Nasal cavity respiratory epithelium epithelial cell of viscerocranial mucosa (primary cell): Measurements from ENCODE around the gene CISD1. TPM values are rescaled to one million over a fixed set of nuclear protein-coding genes. Genes with fewer than 3 reads are reported as not detected.

ENCODE experiments used
- total RNA-seq: library from RNA; depleted of rRNA; stranded (reverse); fragments of >200 nt; gene quantifications from 2 replicates; pipeline ENCODE4 v1.2.3, GENCODE V29; 2014

Gene CISD1
- 16.4 and 25.1 TPM in 2 replicates for total RNA-seq

DNA sequence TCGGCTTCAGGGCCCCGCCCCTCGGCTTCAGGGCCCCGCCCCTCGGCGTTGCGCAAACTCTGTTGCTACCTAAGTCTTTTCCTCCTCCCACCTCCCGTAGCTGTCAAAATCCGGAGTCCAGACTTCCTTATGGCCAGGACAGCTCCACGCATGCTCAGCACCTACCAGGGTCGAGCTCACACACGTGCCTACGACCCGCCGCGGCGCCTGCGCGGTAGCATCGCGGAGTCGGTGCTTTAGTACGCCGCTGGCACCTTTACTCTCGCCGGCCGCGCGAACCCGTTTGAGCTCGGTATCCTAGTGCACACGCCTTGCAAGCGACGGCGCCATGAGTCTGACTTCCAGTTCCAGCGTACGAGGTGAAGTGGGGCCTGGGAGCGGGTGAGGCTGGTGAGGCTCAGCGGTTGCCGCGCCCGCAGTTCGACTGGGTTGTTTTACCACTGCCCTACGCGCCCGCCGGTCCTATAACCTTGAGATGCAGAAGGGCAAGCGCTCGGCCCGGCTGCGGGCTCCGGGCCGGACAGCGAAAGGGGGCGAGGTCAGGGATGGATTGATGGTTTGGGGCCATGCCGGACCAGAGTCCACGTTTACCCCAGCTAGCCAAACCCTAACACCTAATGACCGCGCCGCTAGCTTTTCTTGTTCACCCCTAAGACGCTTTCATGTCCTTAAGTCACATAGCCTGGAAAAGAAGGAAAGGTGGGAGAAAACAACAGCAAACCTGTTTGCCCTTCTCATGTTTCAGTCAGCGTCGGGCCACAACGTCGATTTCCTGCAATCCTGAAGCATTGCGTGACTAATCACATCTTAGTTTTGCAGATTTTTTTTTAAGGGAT is at the start of gene CISD1:
Gene CISD1, plus strand, starts transcription at position 217 of the 836 bp plus-strand sequence. Its CDS starts 112 bp downstream, at position 329.

DNA sequence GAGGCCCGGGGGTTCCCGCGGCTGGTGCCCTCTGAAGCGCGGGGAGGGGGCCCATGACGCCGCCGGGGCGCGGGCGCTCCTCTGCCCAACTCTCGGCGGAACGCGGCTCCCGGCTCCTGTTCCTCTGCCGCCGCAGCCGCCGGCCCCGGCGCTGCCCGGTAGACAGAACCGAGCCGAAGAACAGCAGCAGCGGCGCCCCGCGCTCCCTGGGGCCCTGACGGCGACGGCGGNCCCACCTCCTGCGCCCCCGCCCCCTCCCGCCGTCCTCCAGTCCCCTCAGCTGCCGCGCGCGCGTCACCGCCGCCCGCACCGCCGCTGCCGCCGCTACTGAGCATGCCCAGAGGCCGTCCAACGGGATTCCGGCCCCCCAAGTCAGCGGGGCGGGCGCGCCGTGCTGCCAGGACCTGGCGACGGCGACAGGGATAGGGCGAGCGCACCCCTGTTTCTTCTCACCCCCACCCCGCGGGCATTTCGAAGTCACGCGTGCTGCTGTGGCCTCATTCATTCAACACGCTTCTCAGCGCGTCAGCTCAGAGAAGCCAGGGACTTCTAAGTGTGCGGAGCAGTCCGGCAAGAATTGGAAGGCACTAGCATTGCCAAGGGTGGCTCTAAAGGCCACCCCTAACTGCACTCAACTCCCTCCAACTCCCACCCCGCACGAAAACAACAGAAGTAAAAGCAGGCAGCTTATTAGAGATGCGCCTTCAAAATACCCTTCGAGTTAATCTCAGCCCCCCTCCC is 1.1 kb upstream of the CISD1 start, which contains the start of gene IPMK:
Gene IPMK, minus strand, starts transcription at position 182 of the 741 bp plus-strand sequence. CDS start 283 bp downstream, outside the sequence.

DNA sequence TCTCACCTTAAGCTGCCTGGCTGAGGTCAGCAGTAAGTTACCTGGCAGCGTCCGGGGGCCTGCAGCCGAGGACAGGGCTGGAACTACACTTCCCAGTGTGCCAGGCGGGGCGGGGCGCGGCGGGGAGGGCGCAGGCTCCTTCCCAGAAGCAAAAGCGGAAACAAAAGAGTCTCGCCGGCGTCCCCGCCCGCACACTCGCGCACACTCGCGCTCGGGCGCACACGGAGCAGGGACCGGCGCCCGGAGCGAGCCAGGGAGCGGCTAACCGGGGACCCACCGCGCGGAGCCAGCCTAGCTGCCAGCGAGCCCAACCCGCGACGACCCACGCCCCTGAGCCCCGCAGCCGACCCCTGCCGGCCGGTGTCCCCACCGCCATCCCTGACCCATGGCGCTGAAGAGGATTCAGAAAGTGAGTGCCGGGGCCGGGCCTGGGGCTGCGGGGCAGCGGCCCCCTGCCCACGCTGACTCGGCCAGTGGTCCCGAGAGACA is 65.9 kb downstream of the CISD1 start, which contains the start of gene UBE2D1:
Gene UBE2D1, plus strand, starts transcription at position 190 of the 489 bp plus-strand sequence. Its CDS starts 196 bp downstream, at position 386.

Other genes starting within 250 kb of the CISD1 start
- 9.2 and 10.8 TPM in 2 replicates for gene IPMK, start 1.3 kb upstream of the CISD1 start, total RNA-seq
- gene UBE2D1, start 65.8 kb downstream of the CISD1 start, total RNA-seq, result 6.8 and 19.0 TPM in 2 replicates
- 36.6 and 44.1 TPM in 2 replicates for gene TFAM, start 116.2 kb downstream of the CISD1 start, total RNA-seq
- gene BICC1, start 243.7 kb downstream of the CISD1 start, total RNA-seq, result 0.68 and 3.8 TPM in 2 replicates